K562 (cell line): ENCODE data around the gene RAD54L. TPM values are rescaled to one million over a fixed set of nuclear protein-coding genes. Genes with fewer than 3 reads are reported as not detected.

Experiments used
- BMI1 ChIP-seq: fragments of 150-350 bp; IDR thresholded peaks from 2 replicates; pipeline ENCODE4 v1.6.1; 2014; ENCODE audit warnings: low read length
- CEBPB ChIP-seq: fragments of 450-650 bp; IDR thresholded peaks from 2 replicates; pipeline ENCODE4 v1.6.1; 2016; ENCODE audit warnings: missing genetic modification characterization, missing compliant biosample characterization
- HNRNPK ChIP-seq: fragments of 200-400 bp; formaldehyde crosslinking; IDR thresholded peaks from one replicate; pipeline ENCODE4 v1.6.1; 2018; ENCODE audit warnings: mild to moderate bottlenecking, low read depth, low read length; ENCODE audit not compliant: poor library complexity, severe bottlenecking
- PCBP1 ChIP-seq: fragments of 200-400 bp; formaldehyde crosslinking; IDR thresholded peaks from 2 replicates; pipeline ENCODE4 v1.6.1; 2018; ENCODE audit warnings: mild to moderate bottlenecking, low read depth, low read length; ENCODE audit not compliant: poor library complexity, severe bottlenecking
- POLR2A ChIP-seq: fragments of 450-650 bp; conservative IDR thresholded peaks from 2 replicates; pipeline ENCODE4 v1.6.1; 2016
- SLC30A9 ChIP-seq: fragments of 250-450 bp; sonication (Bioruptor Pico); IDR thresholded peaks from 2 replicates; pipeline ENCODE4 v1.8.0; 2022; ENCODE audit warnings: mild to moderate bottlenecking, moderate library complexity
- SMARCE1 ChIP-seq: fragments of 450-650 bp; IDR thresholded peaks from 2 replicates; pipeline ENCODE4 v1.7.1; 2016; ENCODE audit warnings: mild to moderate bottlenecking
- ZFX ChIP-seq: sonication (generic); formaldehyde crosslinking; IDR thresholded peaks from 2 replicates; pipeline ENCODE4 v1.8.0; 2022; ENCODE audit warnings: mild to moderate bottlenecking, missing genetic modification reagents, moderate library complexity
- ZNF124 ChIP-seq: sonication (generic); formaldehyde crosslinking; IDR thresholded peaks from 2 replicates; pipeline ENCODE4 v1.8.1; 2022; ENCODE audit warnings: missing genetic modification reagents
- ZNF174 ChIP-seq: fragments of 250-450 bp; sonication (Bioruptor Pico); IDR thresholded peaks from 2 replicates; pipeline ENCODE4 v1.4.0; 2020; ENCODE audit warnings: mild to moderate bottlenecking
- ZNF274 ChIP-seq: IDR thresholded peaks from 2 replicates; pipeline ENCODE4 v1.6.1; 2011; ENCODE audit warnings: low read depth, mild to moderate bottlenecking, low read length, moderate library complexity, borderline replicate concordance
- ZNF3 ChIP-seq: fragments of 250-450 bp; sonication (Bioruptor Pico); IDR thresholded peaks from 2 replicates; pipeline ENCODE4 v1.5.0; 2021; ENCODE audit warnings: mild to moderate bottlenecking, moderate library complexity
- ZNF431 ChIP-seq: sonication (generic); formaldehyde crosslinking; IDR thresholded peaks from 2 replicates; pipeline ENCODE4 v1.8.0; 2022; ENCODE audit warnings: mild to moderate bottlenecking, missing genetic modification reagents
- polyA plus RNA-seq, 8 experiments: library from polyadenylated mRNA; depleted of rRNA in 4 of 8; stranded (reverse) in 5 of 8; unstranded in 3 of 8; fragments of >200 nt; fragmentation: Nextera tagmentation in 2 of 8; fragmentation: Illumina TruSeq in 1 of 8; extraction: Ambion mirVana in 2 of 8; extraction: Trizol in 1 of 8; gene quantifications; 2 replicates each; pipeline versions ENCODE4 v1.2.1 to v1.2.3, GENCODE V29; 2011 to 2014; ENCODE audit warnings: inconsistent platforms in 1 of 8, missing spikeins in 1 of 8
- total RNA-seq, 7 experiments: library from RNA; depleted of rRNA in 6 of 7; stranded (reverse); fragments of >200 nt in 6 of 7; fragmentation: Illumina TruSeq in 2 of 7; extraction: Trizol in 2 of 7; gene quantifications; 2 replicates each; pipeline versions ENCODE4 v1.2.1 to v1.2.3, GENCODE V29; 2011 to 2021; ENCODE audit warnings: low replicate concordance in 1 of 7
- TF ChIP-seq, protein P1 (sequence below): sonication (generic); formaldehyde crosslinking; IDR thresholded peaks from 2 replicates; pipeline ENCODE4 v1.8.0; 2023; ENCODE audit warnings: missing genetic modification reagents, mild to moderate bottlenecking, borderline replicate concordance
- TF ChIP-seq, protein P2 (sequence below): fragments of 250-450 bp; sonication (Bioruptor Pico); IDR thresholded peaks from 2 replicates; pipeline ENCODE4 v1.5.0; 2021
- TF ChIP-seq, protein P3 (sequence below): sonication (generic); formaldehyde crosslinking; IDR thresholded peaks from 2 replicates; pipeline ENCODE4 v1.8.0; 2022; ENCODE audit warnings: missing genetic modification reagents, mild to moderate bottlenecking, borderline replicate concordance
- TF ChIP-seq, protein P4 (sequence below): fragments of 250-450 bp; sonication (Bioruptor Pico); IDR thresholded peaks from 2 replicates; pipeline ENCODE4 v1.8.0; 2021; ENCODE audit warnings: borderline replicate concordance, mild to moderate bottlenecking, moderate library complexity; ENCODE audit not compliant: poor library complexity, severe bottlenecking

RAD54L gene
- total and polyA plus RNA-seq, 9 of the 15 experiments (the other 6 are each of a cell fraction or from before 2014, with no cell fraction given) = 17.9 to 92.3 (median 37.5) TPM

DNA sequence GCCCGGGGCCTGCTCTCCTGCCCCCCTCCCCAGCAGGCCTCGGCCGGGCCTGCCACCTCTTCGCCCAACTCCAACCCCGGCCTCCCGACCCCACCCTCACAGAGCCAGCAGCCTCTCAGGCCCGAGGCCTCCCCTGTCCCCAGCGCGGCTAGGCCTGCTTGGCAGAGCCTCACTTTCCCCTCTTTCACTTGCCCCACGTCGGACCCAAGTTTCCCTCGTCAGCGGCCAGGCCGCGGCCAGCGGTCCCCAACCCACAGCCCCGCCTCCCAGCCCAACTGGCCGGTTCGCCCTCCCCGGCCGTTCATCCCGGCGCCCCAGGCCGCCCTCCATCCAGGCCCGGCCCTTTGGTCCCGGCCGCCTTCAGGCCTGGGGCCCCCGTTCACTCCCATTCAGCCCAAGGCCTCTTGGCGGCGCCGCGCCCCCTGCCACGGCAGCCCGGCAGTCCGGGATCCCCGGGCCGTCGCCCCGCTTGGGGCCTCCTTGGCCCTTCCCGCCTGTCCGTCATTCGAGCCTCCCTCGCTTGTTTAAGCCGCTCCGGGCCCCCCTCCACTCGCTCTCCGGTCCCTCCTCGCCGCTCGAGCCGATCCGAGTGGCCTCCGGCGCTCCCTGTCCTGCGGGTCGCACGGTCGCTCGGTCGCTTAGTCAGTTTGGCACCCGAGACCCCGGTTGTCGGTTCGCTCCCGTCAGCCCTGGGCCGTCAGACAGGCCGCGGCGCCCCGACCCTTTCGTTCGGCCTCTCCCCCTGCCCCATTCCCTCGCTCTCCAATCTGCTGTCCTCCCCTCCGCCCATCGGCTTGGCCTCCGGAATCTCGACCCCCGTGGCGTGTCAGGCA is 54.5 kb downstream of the RAD54L start (continued):
- TF ChIP-seq, protein P1, sequence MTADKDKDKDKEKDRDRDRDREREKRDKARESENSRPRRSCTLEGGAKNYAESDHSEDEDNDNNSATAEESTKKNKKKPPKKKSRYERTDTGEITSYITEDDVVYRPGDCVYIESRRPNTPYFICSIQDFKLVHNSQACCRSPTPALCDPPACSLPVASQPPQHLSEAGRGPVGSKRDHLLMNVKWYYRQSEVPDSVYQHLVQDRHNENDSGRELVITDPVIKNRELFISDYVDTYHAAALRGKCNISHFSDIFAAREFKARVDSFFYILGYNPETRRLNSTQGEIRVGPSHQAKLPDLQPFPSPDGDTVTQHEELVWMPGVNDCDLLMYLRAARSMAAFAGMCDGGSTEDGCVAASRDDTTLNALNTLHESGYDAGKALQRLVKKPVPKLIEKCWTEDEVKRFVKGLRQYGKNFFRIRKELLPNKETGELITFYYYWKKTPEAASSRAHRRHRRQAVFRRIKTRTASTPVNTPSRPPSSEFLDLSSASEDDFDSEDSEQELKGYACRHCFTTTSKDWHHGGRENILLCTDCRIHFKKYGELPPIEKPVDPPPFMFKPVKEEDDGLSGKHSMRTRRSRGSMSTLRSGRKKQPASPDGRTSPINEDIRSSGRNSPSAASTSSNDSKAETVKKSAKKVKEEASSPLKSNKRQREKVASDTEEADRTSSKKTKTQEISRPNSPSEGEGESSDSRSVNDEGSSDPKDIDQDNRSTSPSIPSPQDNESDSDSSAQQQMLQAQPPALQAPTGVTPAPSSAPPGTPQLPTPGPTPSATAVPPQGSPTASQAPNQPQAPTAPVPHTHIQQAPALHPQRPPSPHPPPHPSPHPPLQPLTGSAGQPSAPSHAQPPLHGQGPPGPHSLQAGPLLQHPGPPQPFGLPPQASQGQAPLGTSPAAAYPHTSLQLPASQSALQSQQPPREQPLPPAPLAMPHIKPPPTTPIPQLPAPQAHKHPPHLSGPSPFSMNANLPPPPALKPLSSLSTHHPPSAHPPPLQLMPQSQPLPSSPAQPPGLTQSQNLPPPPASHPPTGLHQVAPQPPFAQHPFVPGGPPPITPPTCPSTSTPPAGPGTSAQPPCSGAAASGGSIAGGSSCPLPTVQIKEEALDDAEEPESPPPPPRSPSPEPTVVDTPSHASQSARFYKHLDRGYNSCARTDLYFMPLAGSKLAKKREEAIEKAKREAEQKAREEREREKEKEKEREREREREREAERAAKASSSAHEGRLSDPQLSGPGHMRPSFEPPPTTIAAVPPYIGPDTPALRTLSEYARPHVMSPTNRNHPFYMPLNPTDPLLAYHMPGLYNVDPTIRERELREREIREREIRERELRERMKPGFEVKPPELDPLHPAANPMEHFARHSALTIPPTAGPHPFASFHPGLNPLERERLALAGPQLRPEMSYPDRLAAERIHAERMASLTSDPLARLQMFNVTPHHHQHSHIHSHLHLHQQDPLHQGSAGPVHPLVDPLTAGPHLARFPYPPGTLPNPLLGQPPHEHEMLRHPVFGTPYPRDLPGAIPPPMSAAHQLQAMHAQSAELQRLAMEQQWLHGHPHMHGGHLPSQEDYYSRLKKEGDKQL (CRISPR knock-in tag) = 0 out of 2 replicates have a peak, but pooled peaks have one; percentile 69
- TF ChIP-seq, protein P2, sequence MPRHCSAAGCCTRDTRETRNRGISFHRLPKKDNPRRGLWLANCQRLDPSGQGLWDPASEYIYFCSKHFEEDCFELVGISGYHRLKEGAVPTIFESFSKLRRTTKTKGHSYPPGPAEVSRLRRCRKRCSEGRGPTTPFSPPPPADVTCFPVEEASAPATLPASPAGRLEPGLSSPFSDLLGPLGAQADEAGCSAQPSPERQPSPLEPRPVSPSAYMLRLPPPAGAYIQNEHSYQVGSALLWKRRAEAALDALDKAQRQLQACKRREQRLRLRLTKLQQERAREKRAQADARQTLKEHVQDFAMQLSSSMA (CRISPR knock-in tag) = no peak; the same call in 1 of the 2 replicates
- TF ChIP-seq, protein P3, sequence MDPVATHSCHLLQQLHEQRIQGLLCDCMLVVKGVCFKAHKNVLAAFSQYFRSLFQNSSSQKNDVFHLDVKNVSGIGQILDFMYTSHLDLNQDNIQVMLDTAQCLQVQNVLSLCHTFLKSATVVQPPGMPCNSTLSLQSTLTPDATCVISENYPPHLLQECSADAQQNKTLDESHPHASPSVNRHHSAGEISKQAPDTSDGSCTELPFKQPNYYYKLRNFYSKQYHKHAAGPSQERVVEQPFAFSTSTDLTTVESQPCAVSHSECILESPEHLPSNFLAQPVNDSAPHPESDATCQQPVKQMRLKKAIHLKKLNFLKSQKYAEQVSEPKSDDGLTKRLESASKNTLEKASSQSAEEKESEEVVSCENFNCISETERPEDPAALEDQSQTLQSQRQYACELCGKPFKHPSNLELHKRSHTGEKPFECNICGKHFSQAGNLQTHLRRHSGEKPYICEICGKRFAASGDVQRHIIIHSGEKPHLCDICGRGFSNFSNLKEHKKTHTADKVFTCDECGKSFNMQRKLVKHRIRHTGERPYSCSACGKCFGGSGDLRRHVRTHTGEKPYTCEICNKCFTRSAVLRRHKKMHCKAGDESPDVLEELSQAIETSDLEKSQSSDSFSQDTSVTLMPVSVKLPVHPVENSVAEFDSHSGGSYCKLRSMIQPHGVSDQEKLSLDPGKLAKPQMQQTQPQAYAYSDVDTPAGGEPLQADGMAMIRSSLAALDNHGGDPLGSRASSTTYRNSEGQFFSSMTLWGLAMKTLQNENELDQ (CRISPR knock-in tag) = 0 out of 2 replicates have a peak, but pooled peaks have one; percentile 46
- TF ChIP-seq ZFX = peak; percentile 95
- TF ChIP-seq SMARCE1 = peak; percentile 8; the same call in 1 of the 2 replicates
- peak; percentile 88 for TF ChIP-seq PCBP1
- peak; percentile 53; the same call in 1 of the 2 replicates for TF ChIP-seq ZNF431
- TF ChIP-seq ZNF124 (CRISPR knock-in tag) = peak; percentile 59; the same call in 1 of the 2 replicates
- TF ChIP-seq SLC30A9 (CRISPR knock-in tag) = no peak
- no peak for TF ChIP-seq ZNF3 (CRISPR knock-in tag)
- TF ChIP-seq, protein P4, sequence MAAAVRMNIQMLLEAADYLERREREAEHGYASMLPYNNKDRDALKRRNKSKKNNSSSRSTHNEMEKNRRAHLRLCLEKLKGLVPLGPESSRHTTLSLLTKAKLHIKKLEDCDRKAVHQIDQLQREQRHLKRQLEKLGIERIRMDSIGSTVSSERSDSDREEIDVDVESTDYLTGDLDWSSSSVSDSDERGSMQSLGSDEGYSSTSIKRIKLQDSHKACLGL (CRISPR knock-in tag) = no peak
- 0 out of 2 replicates have a peak, but pooled peaks have one; percentile 32 for TF ChIP-seq POLR2A
- TF ChIP-seq BMI1 = no peak
- no peak for TF ChIP-seq CEBPB
- TF ChIP-seq HNRNPK = no peak
- no peak for TF ChIP-seq ZNF274
- TF ChIP-seq ZNF174 (CRISPR knock-in tag) = no peak
